Tibial nerve (tissue), 4 donors: ENCODE results near the gene GPS1. TPM values are rescaled to one million over a fixed set of nuclear protein-coding genes. Genes with fewer than 3 reads are reported as not detected.

Experiments
- DNase-seq, 2 donors: peaks; one replicate each; pipeline ENCODE4 v3.0.0-alpha.2; 2019; ENCODE audit warnings: low spot score in 2 of 2
- H3K27ac ChIP-seq, 4 donors: fragments of 200-600 bp; sonication (generic) in 3 of 4; one replicate each; pipeline ENCODE4 v1.5.1; 2017 to 2019; ENCODE audit warnings: mild to moderate bottlenecking in 1 of 4
- H3K27me3 ChIP-seq, 2 donors: fragments of 200-600 bp; sonication (generic) in 1 of 2; one replicate each; pipeline versions ENCODE4 v1.5.1 to v1.6.0; 2017 to 2019
- H3K36me3 ChIP-seq, 3 donors: fragments of 200-600 bp; sonication (generic); one replicate each; pipeline ENCODE4 v1.5.1; 2018 to 2019
- H3K4me1 ChIP-seq, 4 donors: fragments of 200-600 bp; sonication (generic) in 3 of 4; one replicate each; pipeline ENCODE4 v1.5.1; 2017 to 2019
- H3K4me3 ChIP-seq, 4 donors: fragments of 200-600 bp; sonication (generic) in 3 of 4; one replicate each; pipeline ENCODE4 v1.5.1; 2017 to 2019; ENCODE audit warnings: mild to moderate bottlenecking in 1 of 4, moderate library complexity in 1 of 4
- H3K9me3 ChIP-seq, 4 donors: fragments of 200-600 bp; sonication (generic) in 3 of 4; one replicate each; pipeline ENCODE4 v1.5.1; 2017 to 2019
- EP300 ChIP-seq, 2 donors: sonication (generic); formaldehyde crosslinking; IDR thresholded peaks; one replicate each; pipeline ENCODE4 v1.6.1; 2017; ENCODE audit warnings: antibody characterized with exemption in 2 of 2, mild to moderate bottlenecking in 1 of 2
- POLR2A ChIP-seq, 2 donors: fragments of 450-650 bp; IDR thresholded peaks; one replicate each; pipeline ENCODE4 v1.6.1; 2017; ENCODE audit warnings: antibody characterized with exemption in 2 of 2, mild to moderate bottlenecking in 2 of 2, moderate library complexity in 2 of 2
- WGBS, 2 donors: methylation state at CpG; one replicate each; pipeline ENCODE4 v1.1.5; 2018; 5-methylcytosine and 5-hydroxymethylcytosine counted together
- total RNA-seq, 4 donors: library from RNA; depleted of rRNA; stranded (reverse); fragments of >200 nt; gene quantifications; one replicate each; pipeline ENCODE4 v1.1.0, GENCODE V29; 2016
- TF ChIP-seq, protein P1 (sequence below), 5 experiments: fragments of 200-600 bp in 3 of 5; fragments of 450-650 bp in 2 of 5; sonication (generic) in 3 of 5; IDR thresholded peaks; one replicate each; pipeline ENCODE4 v1.5.1; 2016 to 2019; ENCODE audit warnings: antibody characterized with exemption in 5 of 5, mild to moderate bottlenecking in 3 of 5, moderate library complexity in 2 of 5

Gene GPS1
- total RNA-seq, 4 donors from 2014 or later: 74.9 to 134 (median 92.9) TPM

- H3K9me3 ChIP-seq: no peaks in the 10 kb centered on the region
- no peak for TF ChIP-seq POLR2A (IDR thresholded peaks at IDR 0.05)
- TF ChIP-seq, protein P1, sequence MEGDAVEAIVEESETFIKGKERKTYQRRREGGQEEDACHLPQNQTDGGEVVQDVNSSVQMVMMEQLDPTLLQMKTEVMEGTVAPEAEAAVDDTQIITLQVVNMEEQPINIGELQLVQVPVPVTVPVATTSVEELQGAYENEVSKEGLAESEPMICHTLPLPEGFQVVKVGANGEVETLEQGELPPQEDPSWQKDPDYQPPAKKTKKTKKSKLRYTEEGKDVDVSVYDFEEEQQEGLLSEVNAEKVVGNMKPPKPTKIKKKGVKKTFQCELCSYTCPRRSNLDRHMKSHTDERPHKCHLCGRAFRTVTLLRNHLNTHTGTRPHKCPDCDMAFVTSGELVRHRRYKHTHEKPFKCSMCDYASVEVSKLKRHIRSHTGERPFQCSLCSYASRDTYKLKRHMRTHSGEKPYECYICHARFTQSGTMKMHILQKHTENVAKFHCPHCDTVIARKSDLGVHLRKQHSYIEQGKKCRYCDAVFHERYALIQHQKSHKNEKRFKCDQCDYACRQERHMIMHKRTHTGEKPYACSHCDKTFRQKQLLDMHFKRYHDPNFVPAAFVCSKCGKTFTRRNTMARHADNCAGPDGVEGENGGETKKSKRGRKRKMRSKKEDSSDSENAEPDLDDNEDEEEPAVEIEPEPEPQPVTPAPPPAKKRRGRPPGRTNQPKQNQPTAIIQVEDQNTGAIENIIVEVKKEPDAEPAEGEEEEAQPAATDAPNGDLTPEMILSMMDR (IDR thresholded peaks at IDR 0.05): peak; percentile 90 to 99 (median 93)
- TF ChIP-seq EP300 (IDR thresholded peaks at IDR 0.05): peak in 1 of 2 donors; percentile 59
- DNase-seq: peak; percentile 55 to 80
- peak overlapping the region; percentile 22 to 57 (median 46) for H3K4me3 ChIP-seq
- peaks cover 0 to 37% (median 17%) of the 10 kb centered on the region in 4 donors for H3K4me1 ChIP-seq
- 2 to 3% methylated on average over 34 to 76 of the region's 94 CpGs for WGBS, 2 donors
- peaks cover 0 to 34% (median 0%) of the 10 kb centered on the region in 3 donors for H3K36me3 ChIP-seq
- peaks cover 0 to 12% of the 10 kb centered on the region in 2 donors for H3K27me3 ChIP-seq
- peak overlapping the region in 2 of 4 donors; percentile 35 to 59 for H3K27ac ChIP-seq
These were observed 21.0 kb upstream of the GPS1 start for GRCh38 chr17:82030470-82031302.

DNA sequence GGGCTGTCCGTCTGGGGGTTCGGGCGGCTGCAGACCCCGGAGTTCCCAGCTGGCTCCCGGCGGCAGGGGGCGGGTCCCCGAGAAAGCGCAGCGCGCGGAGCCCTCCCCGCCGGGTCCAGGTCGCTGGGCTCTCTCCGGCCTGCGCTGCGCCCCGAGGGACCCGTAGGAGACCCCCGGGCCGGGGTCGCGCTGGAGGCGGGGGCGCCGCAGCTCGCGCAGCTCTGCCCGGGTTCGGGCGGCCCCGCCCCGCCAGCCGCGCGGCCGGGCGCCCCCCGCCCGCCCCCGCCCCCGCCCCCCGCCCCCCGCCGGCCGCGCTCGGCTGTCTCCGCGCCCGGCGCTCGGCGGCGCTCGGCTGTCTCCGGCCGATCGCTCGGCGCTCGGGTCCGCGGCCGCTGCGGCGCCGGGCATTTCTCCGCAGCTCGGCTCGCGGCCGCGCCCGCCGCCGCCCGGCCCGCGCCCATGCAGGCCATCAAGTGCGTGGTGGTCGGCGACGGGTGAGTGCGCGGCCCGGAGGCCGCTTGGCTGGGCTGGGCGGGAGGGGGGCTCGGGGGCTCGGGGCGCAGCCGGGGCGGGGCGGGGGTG is 20.3 kb upstream of the GPS1 start, which contains the start of gene RAC3:
Gene RAC3, plus strand, starts transcription at position 376 of the 582 bp plus-strand sequence. Its CDS starts 84 bp downstream, at position 460.
- peaks cover 4 to 39% (median 24%) of the 10 kb centered on the region in 4 donors for H3K4me1 ChIP-seq
- 0% methylated on average over 6 of the region's 96 CpGs; no CpG with 5 or more reads in 1 of the 2 donors for WGBS, 2 donors

DNA sequence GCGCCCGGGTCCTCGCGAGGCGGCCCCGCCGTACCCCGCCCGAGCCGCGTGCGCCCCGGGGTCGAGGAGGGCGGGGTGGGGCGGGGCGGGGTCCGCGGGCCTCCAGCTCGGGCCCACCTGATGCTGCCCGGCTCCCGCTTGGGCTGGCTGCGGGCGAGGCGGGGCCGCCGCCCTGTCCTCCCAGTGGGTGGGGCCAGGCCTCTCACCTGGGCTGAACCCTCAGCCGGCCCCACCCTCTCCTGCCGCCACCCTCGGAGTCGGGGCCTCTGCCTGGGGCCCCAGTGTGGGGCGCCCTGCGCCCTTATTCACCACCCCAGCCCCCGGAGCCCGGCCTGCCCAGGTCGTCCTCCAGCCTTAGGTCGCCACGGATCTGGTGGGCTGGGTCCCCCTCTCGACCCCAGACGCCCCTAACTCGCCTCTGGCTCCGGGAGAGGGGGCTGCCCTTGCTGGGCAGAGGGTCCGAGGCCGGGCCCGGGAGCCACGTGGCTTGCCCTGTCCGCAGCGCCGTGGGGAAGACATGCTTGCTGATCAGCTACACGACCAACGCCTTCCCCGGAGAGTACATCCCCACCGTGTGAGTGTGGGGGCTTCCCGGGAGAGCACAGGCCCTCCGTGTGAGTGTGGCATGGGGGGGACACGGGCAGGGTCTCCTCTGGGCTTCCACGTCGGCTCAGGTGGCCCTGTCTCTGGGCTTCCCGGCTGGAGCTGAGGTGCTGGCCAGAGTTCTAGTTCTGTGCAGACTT is 19.6 kb upstream of the GPS1 start:
- H3K9me3 ChIP-seq: no peaks in the 10 kb centered on the region
- peaks cover 0 to 12% of the 10 kb centered on the region in 2 donors for H3K27me3 ChIP-seq
- H3K36me3 ChIP-seq: peaks cover 0 to 35% (median 0%) of the 10 kb centered on the region in 3 donors
- H3K4me1 ChIP-seq: peaks cover 6 to 44% (median 28%) of the 10 kb centered on the region in 4 donors
- no peak overlapping the region for H3K27ac ChIP-seq
- WGBS, 2 donors: 20 to 60% methylated on average over 1 to 33 of the region's 59 CpGs
- peak overlapping the region in 2 of 4 donors; percentile 15 to 57 for H3K4me3 ChIP-seq
- no peak for DNase-seq
- TF ChIP-seq EP300 (IDR thresholded peaks at IDR 0.05): no peak
- TF ChIP-seq, protein P1 (IDR thresholded peaks at IDR 0.05): no peak
- no peak for TF ChIP-seq POLR2A (IDR thresholded peaks at IDR 0.05)

More for the DNA sequence above, 20.3 kb upstream of the GPS1 start, which contains the start of gene RAC3:
- Histone ChIP-seq H3K36me3 (peaks cover 0 to 40% (median 0%) of the 10 kb centered on the region in 3 donors), H3K4me3 (peak within 1 kb of the TSS; percentile 22 to 57 (median 46)), H3K9me3 (no peaks in the 10 kb centered on the region), H3K27me3 (peaks cover 0 to 12% of the 10 kb centered on the region in 2 donors), H3K27ac (peak within 1 kb of the TSS in 2 of 4 donors; percentile 35 to 59)
- no peak for TF ChIP-seq POLR2A (IDR thresholded peaks at IDR 0.05)
- TF ChIP-seq, protein P1 (IDR thresholded peaks at IDR 0.05): no peak
- no peak for TF ChIP-seq EP300 (IDR thresholded peaks at IDR 0.05)
- no peak for DNase-seq

DNA sequence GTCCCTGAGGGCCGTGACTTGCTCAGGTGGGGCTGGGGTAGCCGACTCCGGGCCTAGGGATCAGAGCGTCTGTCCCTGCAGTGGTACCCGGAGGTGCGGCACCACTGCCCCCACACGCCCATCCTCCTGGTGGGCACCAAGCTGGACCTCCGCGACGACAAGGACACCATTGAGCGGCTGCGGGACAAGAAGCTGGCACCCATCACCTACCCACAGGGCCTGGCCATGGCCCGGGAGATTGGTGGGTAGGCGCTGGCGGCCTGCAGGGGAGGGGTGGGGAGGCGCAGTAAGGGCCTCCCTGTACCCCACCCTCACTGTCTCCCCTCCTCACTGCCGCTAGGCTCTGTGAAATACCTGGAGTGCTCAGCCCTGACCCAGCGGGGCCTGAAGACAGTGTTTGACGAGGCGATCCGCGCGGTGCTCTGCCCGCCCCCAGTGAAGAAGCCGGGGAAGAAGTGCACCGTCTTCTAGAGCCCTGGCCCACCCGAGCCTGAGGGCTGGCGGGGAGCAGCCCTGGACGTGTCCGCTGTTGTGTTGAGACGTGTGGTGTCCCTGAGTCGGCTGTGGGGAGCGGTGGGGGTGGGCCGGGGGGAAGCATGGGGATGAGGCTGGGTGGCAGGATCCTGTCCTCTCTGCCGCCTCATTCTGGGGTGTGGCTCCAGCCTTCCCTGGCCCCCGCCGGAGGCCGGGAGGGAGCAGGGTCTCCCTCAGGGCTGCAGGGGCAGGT is 18.2 kb upstream of the GPS1 start:
- DNase-seq: no peak
- WGBS, 2 donors: 90 to 93% methylated on average over 18 to 32 of the region's 38 CpGs
- H3K4me1 ChIP-seq: peaks cover 6 to 52% (median 30%) of the 10 kb centered on the region in 4 donors
- no peak for TF ChIP-seq EP300 (IDR thresholded peaks at IDR 0.05)
- TF ChIP-seq POLR2A (IDR thresholded peaks at IDR 0.05): no peak
- TF ChIP-seq, protein P1 (IDR thresholded peaks at IDR 0.05): no peak
- peaks cover 0 to 20% (median 0%) of the 10 kb centered on the region in 3 donors for H3K36me3 ChIP-seq
- no peaks in the 10 kb centered on the region for H3K9me3 ChIP-seq
- H3K27me3 ChIP-seq: peaks cover 0 to 12% of the 10 kb centered on the region in 2 donors
- no peak overlapping the region for H3K27ac ChIP-seq
- no peak overlapping the region for H3K4me3 ChIP-seq
